K562 (cell line): Measurements from ENCODE around the gene RITA1. TPM values are rescaled to one million over a fixed set of nuclear protein-coding genes. Genes with fewer than 3 reads are reported as not detected.
A peak's percentile ranks its signal among the peaks of the same experiment; 100 is the strongest.

ENCODE experiments used
- ARID2 ChIP-seq: fragments of 450-650 bp; IDR thresholded peaks from 2 replicates; pipeline ENCODE4 v1.6.1; 2017; ENCODE audit warnings: antibody characterized with exemption, mild to moderate bottlenecking
- ATF1 ChIP-seq, 2 experiments: fragments of 450-650 bp in 1 of 2; IDR thresholded peaks; 2 replicates each; pipeline ENCODE4 v1.6.1; 2016; ENCODE audit warnings: missing compliant biosample characterization in 1 of 2, missing genetic modification characterization in 1 of 2
- CAMTA2 ChIP-seq: fragments of 250-450 bp; sonication (Bioruptor Pico); conservative IDR thresholded peaks from 2 replicates; pipeline ENCODE4 v1.5.1; 2022
- CBX1 ChIP-seq: sonication (generic); IDR thresholded peaks from 2 replicates; pipeline ENCODE4 v1.6.1; 2016; ENCODE audit warnings: antibody characterized with exemption, low read depth, mild to moderate bottlenecking
- CEBPZ ChIP-seq: fragments of 150-350 bp; IDR thresholded peaks from 2 replicates; pipeline ENCODE4 v1.6.1; 2014; ENCODE audit warnings: low read depth, mild to moderate bottlenecking, low read length, borderline replicate concordance
- CREB3L1 ChIP-seq: fragments of 450-650 bp; IDR thresholded peaks from 2 replicates; pipeline ENCODE4 v1.6.1; 2014; ENCODE audit warnings: low read depth, mild to moderate bottlenecking, moderate library complexity, borderline replicate concordance
- DPF2 ChIP-seq: fragments of 450-650 bp; IDR thresholded peaks from 2 replicates; pipeline ENCODE4 v1.6.1; 2016
- EP400 ChIP-seq: fragments of 450-650 bp; IDR thresholded peaks from 2 replicates; pipeline ENCODE4 v1.6.1; 2017; ENCODE audit warnings: antibody characterized with exemption, mild to moderate bottlenecking, moderate library complexity
- GTF3C2 ChIP-seq: IDR thresholded peaks from 3 replicates; pipeline ENCODE4 v1.6.1; 2011; ENCODE audit warnings: borderline replicate concordance, mild to moderate bottlenecking, moderate library complexity; ENCODE audit not compliant: insufficient read length; ENCODE audit errors: extremely low read depth
- HCFC1 ChIP-seq: IDR thresholded peaks from 2 replicates; pipeline ENCODE4 v1.6.1; 2012; ENCODE audit warnings: low read depth, low read length, improper control_type of control experiment
- HDAC6 ChIP-seq: IDR thresholded peaks from 2 replicates; pipeline ENCODE4 v1.6.1; 2012; ENCODE audit warnings: low read depth, mild to moderate bottlenecking, control low read depth, inconsistent platforms, low read length, moderate library complexity
- HNRNPH1 ChIP-seq: fragments of 200-400 bp; formaldehyde crosslinking; optimal IDR thresholded peaks from 2 replicates; pipeline ENCODE3; 2017; ENCODE audit warnings: low read depth, mild to moderate bottlenecking, low read length, moderate library complexity
- KDM1A ChIP-seq, 2 experiments: fragments of 450-650 bp; IDR thresholded peaks; 2 replicates each; pipeline ENCODE4 v1.6.1; 2016; ENCODE audit warnings: mild to moderate bottlenecking in 2 of 2
- MYC ChIP-seq, 2 experiments: fragments of 250-450 bp in 1 of 2; sonication (Bioruptor Pico) in 1 of 2; IDR thresholded peaks; 2 replicates each; pipeline versions ENCODE4 v1.5.1 to v1.6.1; 2012 to 2021; ENCODE audit warnings: low read depth in 2 of 2, borderline replicate concordance in 1 of 2, improper control_type of control experiment in 1 of 2, low read length in 1 of 2, mild to moderate bottlenecking in 1 of 2, moderate library complexity in 1 of 2
- NFYB ChIP-seq: IDR thresholded peaks from 2 replicates; pipeline ENCODE4 v1.6.1; 2011; ENCODE audit warnings: mild to moderate bottlenecking, moderate library complexity; ENCODE audit not compliant: insufficient read length; ENCODE audit errors: extremely low read depth
- RCOR1 ChIP-seq, 2 experiments: IDR thresholded peaks; 2 replicates each; pipeline ENCODE4 v1.6.1; 2012; ENCODE audit warnings: low read depth in 2 of 2, low read length in 2 of 2, borderline replicate concordance in 1 of 2, improper control_type of control experiment in 1 of 2
- SLC30A9 ChIP-seq: fragments of 250-450 bp; sonication (Bioruptor Pico); IDR thresholded peaks from 2 replicates; pipeline ENCODE4 v1.8.0; 2022; ENCODE audit warnings: mild to moderate bottlenecking, moderate library complexity
- SPI1 ChIP-seq: IDR thresholded peaks from 2 replicates; pipeline ENCODE4 v1.6.1; 2011; ENCODE audit warnings: low read depth, low read length, control low read depth, borderline replicate concordance
- ZEB2 ChIP-seq: fragments of 450-650 bp; IDR thresholded peaks from 2 replicates; pipeline ENCODE4 v1.6.1; 2016
- ZNF121 ChIP-seq: sonication (generic); formaldehyde crosslinking; conservative IDR thresholded peaks from 2 replicates; pipeline ENCODE4 v1.8.0; 2022; ENCODE audit warnings: missing genetic modification reagents
- ZNF589 ChIP-seq: fragments of 200-800 bp; sonication (Bioruptor generic); IDR thresholded peaks from 2 replicates; pipeline ENCODE4 v1.6.1; 2016; ENCODE audit warnings: low read depth, missing genetic modification characterization, missing compliant biosample characterization
- ZNF696 ChIP-seq: fragments of 250-450 bp; sonication (Bioruptor Pico); conservative IDR thresholded peaks from 2 replicates; pipeline ENCODE4 v1.4.0; 2020; ENCODE audit warnings: mild to moderate bottlenecking, moderate library complexity
- polyA plus RNA-seq, 8 experiments: library from polyadenylated mRNA; depleted of rRNA in 4 of 8; stranded (reverse) in 5 of 8; unstranded in 3 of 8; fragments of >200 nt; fragmentation: Nextera tagmentation in 2 of 8; fragmentation: Illumina TruSeq in 1 of 8; extraction: Ambion mirVana in 2 of 8; extraction: Trizol in 1 of 8; gene quantifications; 2 replicates each; pipeline versions ENCODE4 v1.2.1 to v1.2.3, GENCODE V29; 2011 to 2014; ENCODE audit warnings: inconsistent platforms in 1 of 8, missing spikeins in 1 of 8
- total RNA-seq, 7 experiments: library from RNA; depleted of rRNA in 6 of 7; stranded (reverse); fragments of >200 nt in 6 of 7; fragmentation: Illumina TruSeq in 2 of 7; extraction: Trizol in 2 of 7; gene quantifications; 2 replicates each; pipeline versions ENCODE4 v1.2.1 to v1.2.3, GENCODE V29; 2011 to 2021; ENCODE audit warnings: low replicate concordance in 1 of 7

Gene RITA1
- total and polyA plus RNA-seq, 9 of the 15 experiments (the other 6 are each of a cell fraction or from before 2014, with no cell fraction given) = 2.8 to 40.4 (median 18.0) TPM

DNA sequence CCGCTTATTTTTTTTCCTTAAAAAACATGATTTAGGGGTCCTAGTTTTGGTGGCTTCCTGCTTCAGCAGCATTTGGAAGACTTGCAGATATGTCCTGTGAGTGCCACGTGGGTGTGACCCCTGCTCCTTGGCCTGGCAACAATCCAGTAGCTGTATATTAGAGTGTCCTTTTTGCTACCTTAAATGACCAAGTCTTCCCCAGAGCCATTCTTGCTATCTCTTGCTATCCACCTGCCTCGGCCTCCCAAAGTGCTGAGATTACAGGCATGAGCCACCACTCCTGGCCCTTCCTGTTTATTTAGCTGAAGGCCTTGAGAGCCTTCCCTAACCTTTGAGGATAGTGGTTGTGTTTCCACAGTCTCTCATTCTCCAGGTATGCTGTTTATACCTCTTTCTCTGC, 52.8 kb downstream of the RITA1 start (continued):
- TF ChIP-seq MYC (IDR thresholded peaks at IDR 0.05; ENCODE audit: low read depth, low read length) (peak; percentile 69; the same call in 1 of the 2 replicates), MYC (CRISPR knock-in tag; IDR thresholded peaks at IDR 0.05; ENCODE audit: borderline replicate concordance, low read depth) (no peak), RCOR1 (IDR thresholded peaks at IDR 0.05; ENCODE audit: borderline replicate concordance in 1 of 2, low read depth in 2 of 2, low read length in 2 of 2) (peak; percentile 68 to 92; a peak in 3 of 4 replicates), CREB3L1 (peak; percentile 63; the same call in 1 of the 2 replicates), ZNF121 (CRISPR knock-in tag) (no peak), SLC30A9 (CRISPR knock-in tag) (no peak), ZNF589 (CRISPR knock-in tag) (no peak), ZNF696 (no peak), GTF3C2 (no peak), EP400 (peak; percentile 59), HNRNPH1 (no peak), KDM1A (IDR thresholded peaks at IDR 0.05) (peak; percentile 94 to 96), ZEB2 (peak; percentile 91), HDAC6 (no peak), CBX1 (no peak), ARID2 (no peak), ATF1 (CRISPR knock-in tag; IDR thresholded peaks at IDR 0.05) (no peak), ATF1 (tag; IDR thresholded peaks at IDR 0.05) (no peak), CEBPZ (no peak), CAMTA2 (CRISPR knock-in tag) (no peak), HCFC1 (no peak), SPI1 (peak; percentile 46; the same call in 1 of the 2 replicates), NFYB (no peak), DPF2 (peak; percentile 84)
